Measurements from ENCODE around the gene CRISPLD2.

The CRISPLD2 gene, protein sequence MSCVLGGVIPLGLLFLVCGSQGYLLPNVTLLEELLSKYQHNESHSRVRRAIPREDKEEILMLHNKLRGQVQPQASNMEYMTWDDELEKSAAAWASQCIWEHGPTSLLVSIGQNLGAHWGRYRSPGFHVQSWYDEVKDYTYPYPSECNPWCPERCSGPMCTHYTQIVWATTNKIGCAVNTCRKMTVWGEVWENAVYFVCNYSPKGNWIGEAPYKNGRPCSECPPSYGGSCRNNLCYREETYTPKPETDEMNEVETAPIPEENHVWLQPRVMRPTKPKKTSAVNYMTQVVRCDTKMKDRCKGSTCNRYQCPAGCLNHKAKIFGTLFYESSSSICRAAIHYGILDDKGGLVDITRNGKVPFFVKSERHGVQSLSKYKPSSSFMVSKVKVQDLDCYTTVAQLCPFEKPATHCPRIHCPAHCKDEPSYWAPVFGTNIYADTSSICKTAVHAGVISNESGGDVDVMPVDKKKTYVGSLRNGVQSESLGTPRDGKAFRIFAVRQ

DNA sequence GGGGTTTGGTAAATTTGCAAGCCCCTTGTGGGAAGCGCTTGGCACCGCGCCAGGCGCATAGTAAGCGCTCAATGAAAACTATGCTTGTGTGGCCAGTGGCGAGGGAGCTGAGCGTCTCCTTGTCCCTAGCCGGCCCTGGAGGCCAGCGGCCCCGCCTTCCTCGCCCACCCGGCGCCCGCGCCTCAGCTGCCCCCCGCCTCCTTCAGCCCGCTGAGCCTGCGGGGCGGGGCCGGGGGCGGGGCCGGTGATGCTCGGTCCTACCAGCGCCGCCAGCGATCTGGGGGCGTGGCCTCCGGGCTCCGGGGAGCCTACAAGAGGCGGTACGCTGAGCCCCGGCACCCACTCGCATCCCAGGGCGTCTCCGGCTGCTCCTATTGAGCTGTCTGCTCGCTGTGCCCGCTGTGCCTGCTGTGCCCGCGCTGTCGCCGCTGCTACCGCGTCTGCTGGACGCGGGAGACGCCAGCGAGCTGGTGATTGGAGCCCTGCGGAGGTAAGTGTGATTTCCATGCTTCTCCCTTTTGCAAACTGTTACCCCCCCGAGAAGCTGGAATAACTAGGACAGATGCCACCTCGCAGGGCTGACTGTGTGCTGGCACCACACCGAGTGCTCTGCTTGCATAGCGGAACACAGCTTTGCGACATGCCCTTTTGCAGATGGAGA lies at the start of gene CRISPLD2:
TSS of gene CRISPLD2 (plus strand) at position 342 of the 661 bp plus-strand sequence. CDS start 18,511 bp downstream, outside the sequence.
- peak; percentile 98 for DNase-seq (ENCODE audit: low spot score)

GRCh38 chr16:84773312-84773711 lies 46.5 kb upstream of the CRISPLD2 start:
- DNase-seq (ENCODE audit: low spot score), result no peak

GRCh38 chr16:84774810-84775209 lies 45.0 kb upstream of the CRISPLD2 start:
- peak; percentile 73 for DNase-seq (ENCODE audit: low spot score)

DNA sequence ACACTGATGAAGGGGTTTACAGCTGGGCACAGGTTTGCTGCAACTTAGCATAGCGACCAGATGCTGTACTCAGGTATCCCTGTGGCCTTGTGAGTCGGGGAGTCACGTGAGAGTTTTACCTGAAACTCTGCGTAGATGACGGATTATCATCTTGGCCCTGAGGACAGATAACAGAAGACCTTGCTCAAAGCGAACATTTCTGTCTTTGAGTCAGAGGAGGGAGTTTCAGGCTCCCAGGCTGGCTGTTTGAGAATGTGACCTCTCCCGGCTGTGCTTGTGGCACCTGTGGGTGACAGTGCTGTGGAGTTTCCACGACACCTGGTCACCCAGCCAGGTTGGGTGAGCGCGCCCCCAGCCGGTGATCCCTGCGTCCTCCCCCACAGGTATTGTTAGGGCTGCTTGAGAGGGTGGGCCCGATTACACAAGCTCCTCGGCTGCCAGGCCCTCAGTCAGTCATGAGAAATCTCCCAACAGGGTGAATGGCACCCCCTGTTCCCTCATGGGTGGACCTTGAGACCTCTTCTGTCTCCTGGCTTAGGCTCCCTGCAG lies 44.4 kb upstream of the CRISPLD2 start:
- no peak for DNase-seq (ENCODE audit: low spot score)

DNA sequence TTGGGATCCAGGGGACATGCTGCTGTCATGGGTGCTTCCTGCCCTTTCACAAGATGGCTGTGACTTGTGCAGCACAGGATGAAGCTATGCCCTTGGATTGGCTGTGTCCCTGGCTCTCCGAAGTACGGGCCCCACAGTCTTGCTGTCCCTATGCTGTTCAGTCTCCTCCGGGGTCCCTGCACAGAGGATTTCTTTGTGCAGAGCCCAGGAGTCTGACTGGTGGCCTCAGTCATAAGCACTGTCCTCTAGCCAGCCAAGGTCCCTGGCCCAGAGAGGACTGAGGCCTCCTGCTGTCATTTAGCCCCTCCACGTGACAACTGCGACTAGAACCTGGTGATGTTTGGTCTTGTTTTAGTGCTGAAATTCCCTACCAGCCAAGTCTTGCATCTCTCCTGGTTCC lies 42.4 kb upstream of the CRISPLD2 start:
- no peak for DNase-seq (ENCODE audit: low spot score)

- DNase-seq (ENCODE audit: low spot score), result no peak
Measured at GRCh38 chr16:84778720-84779119, 41.1 kb upstream of the CRISPLD2 start.

DNA sequence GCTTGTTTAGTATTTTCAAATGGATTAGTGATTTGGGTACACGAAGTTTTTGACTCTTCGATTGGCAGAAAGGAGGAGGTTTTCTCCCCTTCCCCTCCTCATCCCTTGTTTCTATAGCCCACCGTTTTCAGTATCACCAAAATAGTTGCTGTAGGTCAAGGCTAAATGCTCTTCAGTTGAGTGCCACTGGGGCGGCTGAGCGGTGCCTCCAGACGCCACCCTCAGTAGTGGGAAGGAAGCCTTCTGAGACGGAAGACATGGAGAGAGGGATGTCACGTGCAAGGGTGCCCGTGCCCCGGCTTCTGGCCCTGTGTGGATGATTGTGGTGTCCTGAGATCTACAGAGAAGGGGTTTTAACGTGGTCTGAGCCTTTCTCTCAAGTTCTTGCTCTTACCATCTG lies 39.7 kb upstream of the CRISPLD2 start:
- DNase-seq (ENCODE audit: low spot score), result no peak

DNA sequence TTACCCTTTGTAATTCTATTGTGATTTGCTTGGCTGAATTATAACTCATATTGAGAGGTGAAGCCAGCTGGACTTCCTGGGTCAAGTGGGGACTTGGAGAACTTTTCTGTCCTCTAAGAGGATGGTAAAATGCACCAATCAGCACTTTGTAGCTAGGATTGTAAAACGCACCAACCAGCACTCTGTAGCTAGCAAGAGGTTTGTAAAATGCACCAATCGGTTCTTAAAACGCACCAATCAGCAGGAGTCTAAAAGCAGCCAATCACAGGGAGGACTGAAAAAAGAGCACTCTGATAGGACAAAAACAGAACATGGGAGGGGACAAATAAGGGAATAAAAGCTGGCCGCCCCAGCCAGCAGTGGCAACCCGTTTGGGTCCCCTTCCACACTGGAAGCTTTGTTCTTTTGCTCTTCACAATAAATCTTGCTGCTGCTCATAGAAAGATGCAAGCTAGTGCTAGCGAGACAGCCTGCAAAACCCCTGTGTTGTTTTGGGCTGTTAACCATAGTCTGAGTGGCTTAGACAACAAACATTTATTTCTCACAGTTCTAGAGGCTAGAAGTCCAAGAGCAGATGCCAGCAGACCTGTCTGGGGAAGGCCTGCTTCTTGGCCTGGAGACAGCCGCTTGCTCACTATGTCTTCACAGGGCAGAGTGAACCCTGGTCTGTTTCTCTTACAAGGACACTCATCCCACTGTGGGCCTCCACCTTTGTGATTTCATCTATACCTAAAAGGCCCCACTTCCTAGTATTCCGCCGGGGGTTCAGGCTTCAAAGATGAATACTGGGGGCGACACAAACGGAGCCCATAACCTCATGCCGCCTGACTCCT lies 39.0 kb upstream of the CRISPLD2 start:
- no peak for DNase-seq (ENCODE audit: low spot score)

- DNase-seq (ENCODE audit: low spot score), result no peak
Measured at GRCh38 chr16:84782846-84783245, 36.9 kb upstream of the CRISPLD2 start.

GRCh38 chr16:84785843-84786581 lies 33.8 kb upstream of the CRISPLD2 start:
- peak; percentile 30 for DNase-seq (ENCODE audit: low spot score)

DNA sequence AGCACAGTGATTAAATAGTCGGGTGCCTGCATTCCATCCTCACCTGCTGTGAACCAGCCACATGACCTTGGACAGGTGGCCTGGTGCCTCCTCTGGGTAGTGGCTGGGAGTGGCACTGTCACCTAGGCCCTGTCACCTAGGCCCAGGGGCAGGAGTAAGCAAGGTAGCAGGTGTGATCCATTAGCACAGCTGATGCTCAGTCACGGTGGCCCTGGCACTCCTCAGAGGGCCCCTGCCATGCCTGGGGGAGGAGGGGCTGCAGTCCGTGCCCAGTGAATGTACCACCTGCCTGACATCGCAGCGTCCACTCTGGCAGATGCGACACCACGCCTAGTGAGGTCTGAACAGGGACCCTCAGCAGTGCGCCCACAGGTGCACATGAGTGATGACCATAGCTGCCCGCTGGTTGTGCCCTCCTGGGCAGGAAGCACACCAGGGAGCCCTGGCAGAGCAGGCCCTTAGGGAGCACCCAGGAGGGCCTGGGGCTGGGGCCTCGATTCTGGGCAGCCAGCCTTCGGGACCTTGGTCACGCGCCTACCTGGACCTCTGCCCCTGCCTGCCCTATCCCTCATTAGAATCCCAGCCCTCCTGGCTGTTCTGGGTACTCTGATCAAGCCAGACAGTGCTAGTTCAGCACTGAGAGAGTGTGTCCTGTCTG lies 33.1 kb upstream of the CRISPLD2 start:
- no peak for DNase-seq (ENCODE audit: low spot score)

- DNase-seq (ENCODE audit: low spot score), result no peak
Measured at GRCh38 chr16:84787263-84787622, 32.5 kb upstream of the CRISPLD2 start.

DNA sequence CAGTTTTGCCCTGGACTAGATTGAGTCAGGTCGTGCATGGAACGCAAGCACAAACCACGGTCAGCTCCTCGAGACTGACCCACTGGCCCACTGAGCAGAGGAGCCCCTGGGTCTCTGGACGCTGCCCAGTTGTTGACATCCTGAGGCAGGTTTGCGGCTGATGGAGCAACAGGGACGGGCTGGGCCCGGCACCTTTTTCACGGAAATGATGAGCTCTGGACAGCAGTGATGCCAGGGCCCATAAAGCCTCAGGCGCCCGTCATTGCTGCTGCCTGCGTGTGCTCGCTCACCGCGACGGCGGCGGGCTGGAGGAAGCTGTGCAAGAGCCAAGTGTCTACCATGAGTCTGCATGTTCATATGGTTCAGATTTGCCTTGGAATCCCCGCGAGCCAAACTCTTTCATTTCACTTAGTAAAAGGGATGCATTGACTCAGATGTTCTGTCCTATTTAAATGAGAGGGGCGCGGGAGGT lies 30.8 kb upstream of the CRISPLD2 start:
- peak; percentile 83 for DNase-seq (ENCODE audit: low spot score)

DNA sequence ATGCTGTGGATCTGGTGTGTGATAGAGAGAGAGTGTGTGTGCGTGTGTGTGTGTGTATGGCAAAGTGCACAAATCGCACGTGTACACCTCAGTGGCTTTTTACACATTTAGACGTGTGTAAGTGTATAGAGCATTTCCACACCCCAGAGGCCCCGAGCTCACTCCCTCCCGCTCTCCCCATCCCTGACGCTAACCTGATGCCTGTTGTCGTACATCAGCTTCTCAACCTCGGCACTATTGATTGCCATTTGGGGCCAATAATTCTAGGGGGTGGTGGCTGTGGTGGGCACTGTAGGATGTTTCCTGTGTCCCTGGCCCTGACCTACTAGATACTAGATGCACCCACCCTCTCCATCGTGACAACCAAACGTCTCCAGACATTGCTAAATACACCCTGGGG lies 30.4 kb upstream of the CRISPLD2 start:
- no peak for DNase-seq (ENCODE audit: low spot score)

- no peak for DNase-seq (ENCODE audit: low spot score)
Measured at GRCh38 chr16:84790301-84790700, 29.5 kb upstream of the CRISPLD2 start.

- DNase-seq (ENCODE audit: low spot score), result no peak
Measured at GRCh38 chr16:84791088-84791487, 28.7 kb upstream of the CRISPLD2 start.

GRCh38 chr16:84791501-84791900 lies 28.3 kb upstream of the CRISPLD2 start:
- DNase-seq (ENCODE audit: low spot score), result no peak

- no peak for DNase-seq (ENCODE audit: low spot score)
Measured at GRCh38 chr16:84794186-84794585, 25.6 kb upstream of the CRISPLD2 start.

DNA sequence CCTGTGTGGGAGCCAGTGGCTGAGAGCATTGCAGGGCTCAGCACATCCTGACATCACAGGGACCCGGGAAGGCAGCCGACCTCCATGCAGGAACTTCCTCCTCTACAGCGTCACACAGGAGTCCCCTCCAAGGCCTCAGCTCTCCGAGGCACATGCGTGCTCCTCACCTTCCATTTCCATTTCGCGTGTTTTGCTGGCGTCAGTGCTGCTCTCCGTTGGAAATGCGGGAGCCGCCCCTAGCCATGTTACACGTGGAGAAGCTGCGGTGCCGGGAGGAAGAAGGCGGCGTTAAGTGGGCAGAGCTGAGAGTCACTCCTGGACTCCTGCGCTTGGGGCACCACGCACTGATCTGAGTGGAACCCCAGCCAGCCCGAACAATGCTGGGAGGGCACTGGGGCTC lies 25.2 kb upstream of the CRISPLD2 start:
- DNase-seq (ENCODE audit: low spot score), result no peak

- DNase-seq (ENCODE audit: low spot score), result peak; percentile 92
Measured at GRCh38 chr16:84795329-84796053, 24.3 kb upstream of the CRISPLD2 start.
